ENCODE results near the gene CLCNKA.

The CLCNKA gene

GRCh38 chr1:16070640-16071355, 49.0 kb downstream of the CLCNKA start:
- Mint-ChIP-seq H3K9me3 (no peaks in the 10 kb centered on the region), H3K4me1 (peaks cover 24% of the 10 kb centered on the region), H3K4me3 (no peak overlapping the region), H3K27me3 (peaks cover 65% of the 10 kb centered on the region), H3K27ac (no peak overlapping the region)
- ATAC-seq (no peak), DNase-seq (no peak)

GRCh38 chr1:16071614-16072013, 49.8 kb downstream of the CLCNKA start:
- ATAC-seq, result no peak
- H3K4me1 Mint-ChIP-seq, result peaks cover 24% of the 10 kb centered on the region
- H3K27ac Mint-ChIP-seq, result no peak overlapping the region
- H3K9me3 Mint-ChIP-seq, result no peaks in the 10 kb centered on the region
- peaks cover 63% of the 10 kb centered on the region for H3K27me3 Mint-ChIP-seq
- no peak overlapping the region for H3K4me3 Mint-ChIP-seq
- no peak for DNase-seq

- DNase-seq (no peak), ATAC-seq (no peak)
- peaks cover 63% of the 10 kb centered on the region for H3K27me3 Mint-ChIP-seq
- H3K4me1 Mint-ChIP-seq, result peaks cover 24% of the 10 kb centered on the region
- H3K27ac Mint-ChIP-seq, result no peak overlapping the region
- no peaks in the 10 kb centered on the region for H3K9me3 Mint-ChIP-seq
- peak overlapping the region in 1 of 2 donors; percentile 37 for H3K4me3 Mint-ChIP-seq
Measured at GRCh38 chr1:16072095-16072494, 50.3 kb downstream of the CLCNKA start.

- peaks cover 24% of the 10 kb centered on the region for H3K4me1 Mint-ChIP-seq
- ATAC-seq (peak; percentile 48), DNase-seq (peak in 1 of 2 donors; percentile 21)
- H3K4me3 Mint-ChIP-seq, result peak overlapping the region; percentile 9 to 37
- H3K27ac Mint-ChIP-seq, result no peak overlapping the region
- H3K27me3 Mint-ChIP-seq, result peaks cover 58% of the 10 kb centered on the region
- no peaks in the 10 kb centered on the region for H3K9me3 Mint-ChIP-seq
Measured at GRCh38 chr1:16072616-16073484, 51.0 kb downstream of the CLCNKA start.

GRCh38 chr1:16073490-16074119, 51.8 kb downstream of the CLCNKA start, which contains the start of gene FAM131C:
Gene FAM131C (minus strand): TSS chr1:16073651. CDS start chr1:16073442, 209 bp downstream.
- peak within 1 kb of the TSS in 1 of 2 donors; percentile 47 for H3K27ac Mint-ChIP-seq
- DNase-seq (peak; percentile 32 to 56), ATAC-seq (peak; percentile 77)
- peak within 1 kb of the TSS; percentile 59 to 72 for H3K4me3 Mint-ChIP-seq
- no peaks in the 10 kb centered on the region for H3K9me3 Mint-ChIP-seq
- peaks cover 52% of the 10 kb centered on the region for H3K27me3 Mint-ChIP-seq
- peaks cover 24% of the 10 kb centered on the region for H3K4me1 Mint-ChIP-seq

- Mint-ChIP-seq H3K27me3 (peaks cover 46% of the 10 kb centered on the region), H3K4me3 (peak overlapping the region; percentile 4 to 72), H3K27ac (no peak overlapping the region), H3K4me1 (peaks cover 30% of the 10 kb centered on the region), H3K9me3 (no peaks in the 10 kb centered on the region)
- ATAC-seq (no peak), DNase-seq (no peak)
Measured at GRCh38 chr1:16074217-16074616, 52.4 kb downstream of the CLCNKA start.

GRCh38 chr1:16075337-16076030, 53.6 kb downstream of the CLCNKA start:
- Mint-ChIP-seq H3K27me3 (peaks cover 34% of the 10 kb centered on the region), H3K4me1 (peaks cover 22% of the 10 kb centered on the region), H3K4me3 (no peak overlapping the region), H3K9me3 (no peaks in the 10 kb centered on the region), H3K27ac (no peak overlapping the region)
- DNase-seq (no peak), ATAC-seq (no peak)

GRCh38 chr1:16076031-16076864, 54.4 kb downstream of the CLCNKA start:
- Mint-ChIP-seq H3K4me1 (peaks cover 17% of the 10 kb centered on the region), H3K4me3 (no peak overlapping the region), H3K9me3 (no peaks in the 10 kb centered on the region), H3K27ac (no peak overlapping the region), H3K27me3 (peaks cover 31% of the 10 kb centered on the region)
- DNase-seq (no peak), ATAC-seq (no peak)

- no peak overlapping the region for H3K4me3 Mint-ChIP-seq
- no peaks in the 10 kb centered on the region for H3K9me3 Mint-ChIP-seq
- peaks cover 25% of the 10 kb centered on the region for H3K27me3 Mint-ChIP-seq
- no peak overlapping the region for H3K27ac Mint-ChIP-seq
- no peak for ATAC-seq
- peaks cover 17% of the 10 kb centered on the region for H3K4me1 Mint-ChIP-seq
- DNase-seq, result no peak
Measured at GRCh38 chr1:16076865-16077238, 55.0 kb downstream of the CLCNKA start.

GRCh38 chr1:16077406-16078245, 55.8 kb downstream of the CLCNKA start:
- Mint-ChIP-seq H3K27ac (no peak overlapping the region), H3K4me1 (peaks cover 17% of the 10 kb centered on the region), H3K4me3 (no peak overlapping the region), H3K27me3 (peaks cover 18% of the 10 kb centered on the region), H3K9me3 (no peaks in the 10 kb centered on the region)
- ATAC-seq, result no peak
- DNase-seq, result no peak

GRCh38 chr1:16078925-16079656, 57.3 kb downstream of the CLCNKA start:
- Mint-ChIP-seq H3K27ac (peak overlapping the region in 1 of 2 donors; percentile 92), H3K4me1 (peaks cover 16% of the 10 kb centered on the region), H3K9me3 (no peaks in the 10 kb centered on the region), H3K4me3 (peak overlapping the region; percentile 71 to 91), H3K27me3 (peaks cover 15% of the 10 kb centered on the region)
- DNase-seq, result peak; percentile 64 to 75
- peak; percentile 85 for ATAC-seq

GRCh38 chr1:16080422-16081150, 58.8 kb downstream of the CLCNKA start:
- no peak overlapping the region for H3K4me3 Mint-ChIP-seq
- no peak overlapping the region for H3K27ac Mint-ChIP-seq

GRCh38 chr1:16081636-16082035, 59.8 kb downstream of the CLCNKA start:
- no peak for DNase-seq
- ATAC-seq, result no peak
- Mint-ChIP-seq H3K27ac (no peak overlapping the region), H3K4me1 (peaks cover 11% of the 10 kb centered on the region), H3K9me3 (no peaks in the 10 kb centered on the region), H3K4me3 (no peak overlapping the region), H3K27me3 (peaks cover 8% of the 10 kb centered on the region)

More at GRCh38 chr1:16080422-16081150, 58.8 kb downstream of the CLCNKA start:
- peaks cover 8% of the 10 kb centered on the region for H3K27me3 Mint-ChIP-seq
- H3K4me1 Mint-ChIP-seq, result peaks cover 11% of the 10 kb centered on the region
- no peak for ATAC-seq
- no peak for DNase-seq
- no peaks in the 10 kb centered on the region for H3K9me3 Mint-ChIP-seq
